GM12865 (cell line): ENCODE measurements around the gene TMC1.
A peak's percentile ranks its signal among the peaks of the same experiment; 100 is the strongest.

ENCODE experiments used
- DNase-seq: peaks from one replicate; pipeline ENCODE4 v3.0.0; 2010; ENCODE audit warnings: low read depth
- H3K4me3 ChIP-seq: 2 replicates; pipeline ENCODE4 v1.5.1; 2011; ENCODE audit warnings: mild to moderate bottlenecking, low read depth, low read length, control low read depth
- CTCF ChIP-seq: IDR thresholded peaks from 2 replicates; pipeline ENCODE4 v1.5.1; 2011; ENCODE audit warnings: low read length, control low read depth, low read depth, inconsistent platforms; ENCODE audit not compliant: insufficient read depth; ENCODE audit errors: missing control alignments

TMC1 gene

GRCh38 chr9:72691671-72692070 lies 170.3 kb downstream of the TMC1 start:
- H3K4me3 ChIP-seq, result no peak overlapping the region
- DNase-seq, result no peak
- no peak for TF ChIP-seq CTCF

GRCh38 chr9:72695365-72695764 lies 174.0 kb downstream of the TMC1 start:
- H3K4me3 ChIP-seq, result no peak overlapping the region
- no peak for DNase-seq
- TF ChIP-seq CTCF, result no peak

- no peak overlapping the region for H3K4me3 ChIP-seq
- no peak for DNase-seq
- no peak for TF ChIP-seq CTCF
These were observed 175.1 kb downstream of the TMC1 start for GRCh38 chr9:72696511-72696910.

GRCh38 chr9:72701510-72701909 lies 180.1 kb downstream of the TMC1 start:
- no peak for TF ChIP-seq CTCF
- no peak for DNase-seq
- H3K4me3 ChIP-seq, result no peak overlapping the region

GRCh38 chr9:72703574-72703973 lies 182.2 kb downstream of the TMC1 start:
- no peak for TF ChIP-seq CTCF
- H3K4me3 ChIP-seq, result peak overlapping the region; percentile 10
- peak; percentile 87 for DNase-seq

GRCh38 chr9:72704688-72705375 lies 183.4 kb downstream of the TMC1 start:
- DNase-seq, result peak; percentile 33
- H3K4me3 ChIP-seq, result no peak overlapping the region
- TF ChIP-seq CTCF, result no peak

GRCh38 chr9:72718503-72718902 lies 197.1 kb downstream of the TMC1 start:
- DNase-seq, result peak; percentile 16
- H3K4me3 ChIP-seq, result no peak overlapping the region
- no peak for TF ChIP-seq CTCF
